Measurements from ENCODE around the gene OPA3. TPM values are rescaled to one million over a fixed set of nuclear protein-coding genes. Genes with fewer than 3 reads are reported as not detected.
A peak's percentile ranks its signal among the peaks of the same experiment; 100 is the strongest.

Gene OPA3
- 4.4 and 5.8 TPM in 2 replicates for total RNA-seq (2014; rRNA removed; shearing (Covaris generic))
- total RNA-seq (2022) = 10.6 and 12.0 TPM in 2 replicates
- Bru-seq, nascent RNA = percentile 54 among the genes with signal in this experiment
- percentile 58 among the genes with signal in this experiment for BruChase-seq, experiment 1, labeled RNA remaining after a 6-hour chase
- BruChase-seq, experiment 2, labeled RNA remaining after a 2-hour chase = percentile 65 among the genes with signal in this experiment
- long read RNA-seq, full-length matches to known transcripts = 6 of 22 reads
- long read RNA-seq, partial matches to known transcripts = 0 of 22 reads
- long read RNA-seq, other reads (novel, unspliced or antisense) = 16 of 22 reads

DNA sequence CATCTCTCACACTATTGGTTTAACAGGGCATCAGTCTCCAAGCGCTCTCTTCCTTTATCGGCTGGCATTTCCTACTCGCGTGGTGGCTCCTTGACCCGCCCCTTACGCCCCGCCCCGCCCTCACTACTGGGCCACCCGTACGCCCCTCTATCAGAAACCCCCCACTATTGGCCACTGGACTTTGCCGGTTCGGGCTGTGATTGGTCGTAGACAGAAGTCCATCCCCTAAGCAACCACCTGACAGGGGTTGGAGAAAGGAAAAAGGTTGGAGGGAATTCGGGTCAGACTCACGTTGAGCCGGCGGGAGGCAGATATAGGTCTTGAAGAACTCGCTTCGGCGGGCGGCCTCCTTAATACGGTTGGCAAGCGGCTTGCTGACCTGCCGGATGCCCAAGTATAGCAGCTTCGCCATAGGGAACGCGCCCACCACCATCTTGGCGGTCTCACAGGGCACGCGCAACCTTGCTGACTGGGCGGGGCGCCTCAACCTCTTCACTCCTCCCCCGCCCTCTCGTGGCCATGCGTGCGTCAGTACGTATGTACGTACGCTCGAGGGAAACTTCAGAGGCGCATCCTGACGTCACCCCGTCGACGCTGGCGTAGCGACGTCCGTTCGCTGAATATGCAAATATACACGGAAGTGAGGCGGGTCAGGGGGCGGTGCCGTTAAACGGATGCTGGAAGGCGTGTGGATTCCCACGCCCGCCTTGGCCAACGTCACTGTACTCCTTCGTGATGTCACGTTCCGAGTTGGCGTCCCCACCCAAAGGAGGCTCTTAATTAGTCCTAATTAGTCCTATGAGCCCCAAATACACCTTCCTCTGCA is at the start of gene OPA3:
OPA3 (minus strand) TSS at position 471 of the 826 bp plus-strand sequence; CDS start at position 433, 38 bp downstream.
- Histone ChIP-seq H3K36me3 (ENCODE audit: insufficient read depth, low read length) (peaks cover 16% of the 10 kb centered on the region), H3K4me2 (ENCODE audit: low read length) (peak within 1 kb of the TSS; percentile 82), H2AFZ (ENCODE audit: low read length) (peak within 1 kb of the TSS; percentile 62; the same call in 1 of the 2 replicates), H3K79me2 (ENCODE audit: insufficient read depth, low read depth, low read length) (peaks cover 25% of the 10 kb centered on the region; the same call in 1 of the 2 replicates), H3K27ac (ENCODE audit: low read depth, low read length, poor library complexity, severe bottlenecking) (peak within 1 kb of the TSS; percentile 77), H3K4me1 (ENCODE audit: insufficient read depth, low read length, poor library complexity, severe bottlenecking) (peaks cover 10% of the 10 kb centered on the region), H3K9me2 (ENCODE audit: insufficient read depth, low read length) (no peaks in the 10 kb centered on the region), H3K4me3 (ENCODE audit: low read depth, low read length, poor library complexity, severe bottlenecking) (peak within 1 kb of the TSS; percentile 93), H4K20me1 (ENCODE audit: insufficient read depth, low read length) (no peaks in the 10 kb centered on the region), H3K9me3 (ENCODE audit: low read length) (no peaks in the 10 kb centered on the region)
- ChIA-PET POLR2A (interaction anchor here (0.7 to 1.5 kb wide), 3 partner anchors 57 to 84 kb away, joined by 3 to 5 read pairs (median 3); no protein-coding TSS in a partner anchor), CTCF (ENCODE audit: unreplicated experiment) (no interaction called here)
- intact Hi-C loops (cut with micrococcal nuclease; ENCODE audit: unreplicated experiment) = loop anchor here (1.0 kb wide), 1 partner anchor 59 kb away; no protein-coding TSS in a partner anchor
- TF ChIP-seq EZH2phosphoT487 (IDR thresholded peaks at IDR 0.05; ENCODE audit: borderline replicate concordance, low read depth, low read length) = no peak
- no TSS peak for BruUV-seq (replicated peaks)
- peak; percentile 100 for DNase-seq (ENCODE audit: low spot score)

GRCh38 chr19:45632468-45633196 is 48.0 kb upstream of the OPA3 start:
- BruUV-seq (replicated peaks) = no TSS peak
- H2AFZ ChIP-seq (ENCODE audit: low read length) = no peak overlapping the region
- H4K20me1 ChIP-seq (ENCODE audit: insufficient read depth, low read length) = no peaks in the 10 kb centered on the region
- H3K4me1 ChIP-seq (ENCODE audit: insufficient read depth, low read length, poor library complexity, severe bottlenecking) = no peaks in the 10 kb centered on the region
- no peaks in the 10 kb centered on the region for H3K9me2 ChIP-seq (ENCODE audit: insufficient read depth, low read length)
- ChIA-PET CTCF (ENCODE audit: unreplicated experiment) (no interaction called here), POLR2A (no interaction called here)
- H3K79me2 ChIP-seq (ENCODE audit: insufficient read depth, low read depth, low read length) = no peaks in the 10 kb centered on the region
- no peak overlapping the region for H3K27ac ChIP-seq (ENCODE audit: low read depth, low read length, poor library complexity, severe bottlenecking)
- no peak overlapping the region for H3K4me2 ChIP-seq (ENCODE audit: low read length)
- intact Hi-C loops (cut with micrococcal nuclease; ENCODE audit: unreplicated experiment) = loop anchor here (1.0 kb wide), 1 partner anchor 16 kb away; no protein-coding TSS in a partner anchor
- DNase-seq (ENCODE audit: low spot score) = peak; percentile 71
- TF ChIP-seq EZH2phosphoT487 (IDR thresholded peaks at IDR 0.05; ENCODE audit: borderline replicate concordance, low read depth, low read length) = no peak
- no peak for TF ChIP-seq CTCF (conservative IDR thresholded peaks at IDR 0.05; ENCODE audit: low read length)
- peaks cover 9% of the 10 kb centered on the region for H3K36me3 ChIP-seq (ENCODE audit: insufficient read depth, low read length)
- no peak overlapping the region for H3K4me3 ChIP-seq (ENCODE audit: low read depth, low read length, poor library complexity, severe bottlenecking)
- no peaks in the 10 kb centered on the region for H3K9me3 ChIP-seq (ENCODE audit: low read length)

- ChIA-PET CTCF (ENCODE audit: unreplicated experiment) (no interaction called here), POLR2A (interaction anchor here (1.1 kb wide), 1 partner anchor 11 kb away, joined by 4 read pairs; no protein-coding TSS in a partner anchor)
- no peak for DNase-seq (ENCODE audit: low spot score)
- H3K4me2 ChIP-seq (ENCODE audit: low read length) = no peak overlapping the region
- no peaks in the 10 kb centered on the region for H4K20me1 ChIP-seq (ENCODE audit: insufficient read depth, low read length)
- H3K27ac ChIP-seq (ENCODE audit: low read depth, low read length, poor library complexity, severe bottlenecking) = no peak overlapping the region
- H3K9me3 ChIP-seq (ENCODE audit: low read length) = no peaks in the 10 kb centered on the region
- H2AFZ ChIP-seq (ENCODE audit: low read length) = no peak overlapping the region
- no peaks in the 10 kb centered on the region for H3K9me2 ChIP-seq (ENCODE audit: insufficient read depth, low read length)
- no TSS peak for BruUV-seq (replicated peaks)
- H3K4me1 ChIP-seq (ENCODE audit: insufficient read depth, low read length, poor library complexity, severe bottlenecking) = no peaks in the 10 kb centered on the region
- H3K36me3 ChIP-seq (ENCODE audit: insufficient read depth, low read length) = peaks cover 15% of the 10 kb centered on the region
- no peak overlapping the region for H3K4me3 ChIP-seq (ENCODE audit: low read depth, low read length, poor library complexity, severe bottlenecking)
- intact Hi-C loops (cut with micrococcal nuclease; ENCODE audit: unreplicated experiment) = no loop called here
- no peaks in the 10 kb centered on the region for H3K79me2 ChIP-seq (ENCODE audit: insufficient read depth, low read depth, low read length)
- TF ChIP-seq EZH2phosphoT487 (IDR thresholded peaks at IDR 0.05; ENCODE audit: borderline replicate concordance, low read depth, low read length) (no peak), CTCF (conservative IDR thresholded peaks at IDR 0.05; ENCODE audit: low read length) (no peak)
Measured at GRCh38 chr19:45630463-45630862, 45.9 kb upstream of the OPA3 start.
